ENCODE results near the gene MAGI1.

MAGI1 gene

GRCh38 chr3:65758438-65758837 is 280.3 kb downstream of the MAGI1 start:
- H3K4me3 ChIP-seq (ENCODE audit: low read length): no peak overlapping the region
- no peak for DNase-seq (ENCODE audit: low read depth, low spot score)

GRCh38 chr3:65752636-65753035 is 286.1 kb downstream of the MAGI1 start:
- no peak for DNase-seq (ENCODE audit: low read depth, low spot score)
- no peak overlapping the region for H3K4me3 ChIP-seq (ENCODE audit: low read length)

- DNase-seq (ENCODE audit: low read depth, low spot score): no peak
- no peak overlapping the region for H3K4me3 ChIP-seq (ENCODE audit: low read length)
These were observed 287.5 kb downstream of the MAGI1 start for GRCh38 chr3:65751123-65751700.

DNA sequence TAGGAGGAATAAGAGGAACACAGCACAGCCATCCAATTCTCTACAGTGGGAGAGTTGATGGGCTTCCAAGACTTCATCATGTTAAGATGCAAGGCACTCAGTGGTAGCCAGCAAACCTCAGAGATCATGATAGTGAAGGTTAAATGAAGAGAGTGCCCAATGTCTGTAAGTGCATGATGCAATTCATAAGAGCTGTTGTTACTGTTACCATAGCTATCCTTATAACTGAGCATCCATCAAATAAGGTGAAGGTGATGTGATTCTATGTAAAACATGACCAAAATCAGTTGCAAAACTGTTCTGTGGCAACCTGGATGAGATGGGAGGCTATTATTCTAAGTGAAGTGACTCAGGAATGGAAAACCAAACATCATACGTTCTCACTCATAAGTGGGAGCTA is 289.7 kb downstream of the MAGI1 start:
- DNase-seq (ENCODE audit: low read depth, low spot score): no peak

DNA sequence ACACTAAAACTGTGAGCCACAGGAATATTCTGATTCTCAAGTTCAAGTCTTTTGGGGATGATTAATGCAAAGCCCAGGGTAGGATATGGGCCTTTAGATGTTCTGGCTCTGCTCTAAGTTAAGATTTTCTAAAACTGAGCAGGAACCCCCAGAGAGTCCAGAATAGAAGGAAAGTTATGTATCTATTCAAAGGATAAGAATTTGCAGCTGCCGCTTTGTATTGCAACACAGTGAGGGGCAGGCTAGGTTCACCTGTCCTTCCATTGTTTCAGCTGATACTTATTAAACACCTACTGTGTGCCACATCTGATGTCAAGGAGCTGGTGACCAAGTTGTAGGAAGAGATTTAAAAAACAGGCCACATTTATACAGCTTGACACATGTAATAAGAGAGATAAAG is 290.4 kb downstream of the MAGI1 start:
- no peak for DNase-seq (ENCODE audit: low read depth, low spot score)
- no peak overlapping the region for H3K4me3 ChIP-seq (ENCODE audit: low read length)

More for the DNA sequence above, 289.7 kb downstream of the MAGI1 start:
- H3K4me3 ChIP-seq (ENCODE audit: low read length): no peak overlapping the region

DNA sequence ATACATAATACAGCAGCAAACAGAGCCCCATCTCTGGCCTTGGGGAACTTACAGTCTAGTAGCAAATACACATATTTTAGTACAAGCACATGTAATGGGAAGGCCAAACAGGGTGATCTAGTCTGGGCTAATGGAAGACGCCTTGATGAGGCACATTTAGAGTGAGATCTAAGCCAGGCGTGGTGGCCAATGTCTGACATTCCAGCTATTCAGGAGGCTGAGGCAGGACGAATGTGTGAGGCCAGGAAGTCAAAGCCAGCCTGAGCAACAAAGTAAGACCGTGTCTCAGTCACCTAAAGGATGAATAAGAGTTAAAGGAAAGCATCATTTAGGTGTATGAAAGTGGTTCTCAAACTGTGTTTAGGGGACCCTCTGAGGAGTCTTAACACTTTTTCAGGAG is 291.9 kb downstream of the MAGI1 start:
- H3K4me3 ChIP-seq (ENCODE audit: low read length): no peak overlapping the region
- DNase-seq (ENCODE audit: low read depth, low spot score): no peak

GRCh38 chr3:65745306-65745705 is 293.4 kb downstream of the MAGI1 start:
- no peak overlapping the region for H3K4me3 ChIP-seq (ENCODE audit: low read length)
- DNase-seq (ENCODE audit: low read depth, low spot score): no peak

GRCh38 chr3:65742914-65743313 is 295.8 kb downstream of the MAGI1 start:
- DNase-seq (ENCODE audit: low read depth, low spot score): no peak
- H3K4me3 ChIP-seq (ENCODE audit: low read length): no peak overlapping the region

DNA sequence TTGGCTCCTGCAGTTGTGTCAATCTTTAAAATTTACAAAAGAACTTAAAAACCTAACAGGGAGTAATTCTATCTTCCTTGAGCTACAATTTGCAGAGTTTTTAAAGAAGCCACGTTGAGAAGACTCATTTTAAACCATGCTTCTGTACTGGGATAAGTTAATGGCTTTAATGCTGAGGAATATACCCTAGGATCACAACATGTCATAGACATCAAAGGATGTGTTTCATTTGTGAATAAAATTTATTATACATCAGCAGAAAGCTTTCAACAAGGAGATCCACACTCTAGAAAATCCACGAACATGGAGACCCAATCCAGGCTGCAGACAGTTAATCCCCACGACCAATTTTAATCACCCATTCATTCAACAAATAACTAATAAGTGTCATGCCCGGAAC is 297.2 kb downstream of the MAGI1 start:
- no peak for DNase-seq (ENCODE audit: low read depth, low spot score)
- H3K4me3 ChIP-seq (ENCODE audit: low read length): no peak overlapping the region

DNA sequence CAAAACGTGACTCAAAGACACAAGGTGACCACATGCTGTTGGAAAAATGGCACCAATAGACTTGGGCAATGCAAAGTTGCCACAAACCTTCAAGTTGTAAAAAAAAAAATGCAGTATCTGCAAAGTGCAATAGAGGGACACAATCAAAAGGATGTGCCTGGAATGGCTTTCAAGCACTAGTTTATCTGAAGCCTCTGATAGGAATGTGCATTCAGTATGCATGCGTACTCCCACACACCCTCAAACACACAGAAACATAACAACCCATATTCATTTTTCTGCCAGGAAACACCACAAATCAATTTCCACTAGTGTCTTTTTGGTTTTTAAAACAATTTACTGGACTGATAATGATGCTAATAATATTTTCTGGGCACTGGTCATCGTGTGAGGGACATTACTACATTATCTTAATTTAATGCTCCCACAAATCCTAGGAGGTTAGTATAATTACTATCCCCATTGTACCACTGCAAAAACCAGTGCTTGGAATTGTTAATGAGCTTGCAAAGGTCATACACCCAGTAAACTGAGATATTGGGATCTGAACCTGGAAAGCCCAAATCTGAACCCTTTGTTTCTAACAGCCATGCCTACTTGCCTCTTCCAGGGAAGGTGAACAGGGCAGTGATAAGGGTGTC is 298.7 kb downstream of the MAGI1 start:
- DNase-seq (ENCODE audit: low read depth, low spot score): no peak
- no peak overlapping the region for H3K4me3 ChIP-seq (ENCODE audit: low read length)

GRCh38 chr3:65734792-65735191 is 303.9 kb downstream of the MAGI1 start:
- no peak overlapping the region for H3K4me3 ChIP-seq (ENCODE audit: low read length)
- no peak for DNase-seq (ENCODE audit: low read depth, low spot score)

DNA sequence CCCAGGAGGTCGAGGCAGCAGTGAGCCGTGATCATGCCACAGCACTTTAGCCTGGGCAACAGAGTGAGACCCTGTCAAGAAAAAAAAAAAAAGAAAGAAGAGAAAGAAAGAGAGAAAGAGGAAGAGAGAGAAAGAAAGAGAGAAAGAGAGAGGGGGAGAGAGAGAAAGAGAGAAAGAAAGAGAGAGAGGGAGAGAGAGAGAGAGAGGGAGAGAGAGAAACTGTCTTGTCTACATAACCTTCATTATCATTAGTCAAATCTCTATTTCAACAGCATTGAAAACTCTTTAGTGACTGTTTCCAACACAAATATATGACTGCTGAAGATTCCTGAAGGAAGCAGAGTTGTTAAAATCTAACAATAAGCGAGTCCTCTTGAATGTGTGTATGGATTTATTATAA is 304.3 kb downstream of the MAGI1 start:
- no peak for DNase-seq (ENCODE audit: low read depth, low spot score)
- no peak overlapping the region for H3K4me3 ChIP-seq (ENCODE audit: low read length)

GRCh38 chr3:65733459-65733858 is 305.3 kb downstream of the MAGI1 start:
- H3K4me3 ChIP-seq (ENCODE audit: low read length): no peak overlapping the region
- no peak for DNase-seq (ENCODE audit: low read depth, low spot score)

- H3K4me3 ChIP-seq (ENCODE audit: low read length): no peak overlapping the region
- peak; percentile 49 for DNase-seq (ENCODE audit: low read depth, low spot score)
These were observed 306.4 kb downstream of the MAGI1 start for GRCh38 chr3:65732051-65732935.

- DNase-seq (ENCODE audit: low read depth, low spot score): no peak
- H3K4me3 ChIP-seq (ENCODE audit: low read length): no peak overlapping the region
These were observed 308.3 kb downstream of the MAGI1 start for GRCh38 chr3:65730449-65730848.

- no peak overlapping the region for H3K4me3 ChIP-seq (ENCODE audit: low read length)
- DNase-seq (ENCODE audit: low read depth, low spot score): no peak
These were observed 308.7 kb downstream of the MAGI1 start for GRCh38 chr3:65729973-65730372.

DNA sequence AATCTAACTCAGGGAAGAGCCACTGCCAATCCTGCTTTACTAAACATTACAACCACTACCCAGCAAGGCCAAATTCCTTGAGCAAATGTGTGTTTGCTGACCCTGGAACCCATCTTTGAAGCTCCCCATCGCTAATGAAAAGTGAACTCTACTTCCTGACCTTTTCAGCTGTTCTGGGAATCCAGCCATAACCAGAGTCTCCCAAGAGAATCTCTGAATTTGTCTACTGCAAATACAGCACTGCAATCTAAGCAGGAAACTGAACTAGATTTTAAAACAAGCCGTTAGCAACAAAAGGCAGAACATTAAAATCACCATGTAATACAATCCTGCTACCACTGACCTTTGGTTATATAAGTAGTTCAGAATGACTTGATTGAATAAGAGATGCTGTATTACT is 309.2 kb downstream of the MAGI1 start:
- H3K4me3 ChIP-seq (ENCODE audit: low read length): no peak overlapping the region

DNA sequence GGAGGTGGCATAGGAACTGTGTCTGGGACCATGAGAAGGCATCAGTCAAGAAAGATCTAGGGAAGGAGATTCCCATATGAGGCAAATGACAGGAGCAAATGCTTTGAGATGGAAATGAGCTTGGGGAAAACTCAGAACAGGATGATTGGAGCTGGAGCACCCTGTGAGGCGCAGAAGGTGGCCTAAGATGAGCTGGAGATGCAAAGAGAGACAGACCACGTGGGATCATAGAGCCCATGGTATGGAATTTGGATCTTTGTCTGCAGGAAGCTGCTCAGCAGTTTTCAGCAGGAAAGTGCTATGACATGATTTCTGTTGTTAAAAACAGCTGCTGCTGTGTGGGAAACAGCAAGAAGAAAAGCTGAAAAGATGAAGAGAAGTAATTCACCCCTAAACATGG is 310.6 kb downstream of the MAGI1 start:
- DNase-seq (ENCODE audit: low read depth, low spot score): no peak
- H3K4me3 ChIP-seq (ENCODE audit: low read length): no peak overlapping the region

More for the DNA sequence above, 309.2 kb downstream of the MAGI1 start:
- DNase-seq (ENCODE audit: low read depth, low spot score): no peak

- no peak overlapping the region for H3K4me3 ChIP-seq (ENCODE audit: low read length)
- DNase-seq (ENCODE audit: low read depth, low spot score): no peak
These were observed 314.7 kb downstream of the MAGI1 start for GRCh38 chr3:65723985-65724384.

- no peak for DNase-seq (ENCODE audit: low read depth, low spot score)
These were observed 315.7 kb downstream of the MAGI1 start for GRCh38 chr3:65723011-65723410.

More at GRCh38 chr3:65723011-65723410, 315.7 kb downstream of the MAGI1 start:
- no peak overlapping the region for H3K4me3 ChIP-seq (ENCODE audit: low read length)

Measured in Jurkat, Clone E6-1 (cell line).